HL-60 (cell line): ENCODE data around the gene LMAN1L.
A peak's percentile ranks its signal among the peaks of the same experiment; 100 is the strongest.

Source experiments
- DNase-seq, 2 experiments: peaks; one replicate each; pipeline ENCODE4 v3.0.0-alpha.2; 2010 to 2020; ENCODE audit warnings: low read depth in 1 of 2, low spot score in 1 of 2
- H3K27ac ChIP-seq: fragments of 250-450 bp; sonication (Bioruptor Pico); replicated peaks from 2 replicates; pipeline ENCODE4 v1.5.1; 2020; ENCODE audit warnings: mild to moderate bottlenecking, moderate library complexity
- H3K27me3 ChIP-seq: fragments of 250-450 bp; sonication (Bioruptor Pico); 2 replicates; pipeline ENCODE4 v1.5.1; 2021; ENCODE audit warnings: mild to moderate bottlenecking, moderate library complexity; ENCODE audit not compliant: insufficient read depth, poor library complexity, severe bottlenecking
- H3K4me3 ChIP-seq: replicated peaks from 2 replicates; pipeline ENCODE4 v1.5.1; 2011; ENCODE audit warnings: mild to moderate bottlenecking, control low read depth, low read length; ENCODE audit not compliant: insufficient read depth
- CTCF ChIP-seq: IDR thresholded peaks from one replicate; pipeline ENCODE4 v1.5.1; 2011; ENCODE audit warnings: low read length, control low read depth, inconsistent platforms; ENCODE audit not compliant: insufficient read depth
- GABPA ChIP-seq: IDR thresholded peaks from 2 replicates; pipeline ENCODE4 v1.6.1; 2012; ENCODE audit warnings: low read depth
- POLR2AphosphoS5 ChIP-seq: IDR thresholded peaks from 2 replicates; pipeline ENCODE4 v1.6.1; 2012; ENCODE audit warnings: low read depth
- REST ChIP-seq: IDR thresholded peaks from 2 replicates; pipeline ENCODE4 v1.6.1; 2012; ENCODE audit warnings: low read depth; ENCODE audit not compliant: insufficient replicate concordance
- SPI1 ChIP-seq: IDR thresholded peaks from 2 replicates; pipeline ENCODE4 v1.6.1; 2012; ENCODE audit warnings: low read depth, mild to moderate bottlenecking, borderline replicate concordance

The LMAN1L gene

DNA sequence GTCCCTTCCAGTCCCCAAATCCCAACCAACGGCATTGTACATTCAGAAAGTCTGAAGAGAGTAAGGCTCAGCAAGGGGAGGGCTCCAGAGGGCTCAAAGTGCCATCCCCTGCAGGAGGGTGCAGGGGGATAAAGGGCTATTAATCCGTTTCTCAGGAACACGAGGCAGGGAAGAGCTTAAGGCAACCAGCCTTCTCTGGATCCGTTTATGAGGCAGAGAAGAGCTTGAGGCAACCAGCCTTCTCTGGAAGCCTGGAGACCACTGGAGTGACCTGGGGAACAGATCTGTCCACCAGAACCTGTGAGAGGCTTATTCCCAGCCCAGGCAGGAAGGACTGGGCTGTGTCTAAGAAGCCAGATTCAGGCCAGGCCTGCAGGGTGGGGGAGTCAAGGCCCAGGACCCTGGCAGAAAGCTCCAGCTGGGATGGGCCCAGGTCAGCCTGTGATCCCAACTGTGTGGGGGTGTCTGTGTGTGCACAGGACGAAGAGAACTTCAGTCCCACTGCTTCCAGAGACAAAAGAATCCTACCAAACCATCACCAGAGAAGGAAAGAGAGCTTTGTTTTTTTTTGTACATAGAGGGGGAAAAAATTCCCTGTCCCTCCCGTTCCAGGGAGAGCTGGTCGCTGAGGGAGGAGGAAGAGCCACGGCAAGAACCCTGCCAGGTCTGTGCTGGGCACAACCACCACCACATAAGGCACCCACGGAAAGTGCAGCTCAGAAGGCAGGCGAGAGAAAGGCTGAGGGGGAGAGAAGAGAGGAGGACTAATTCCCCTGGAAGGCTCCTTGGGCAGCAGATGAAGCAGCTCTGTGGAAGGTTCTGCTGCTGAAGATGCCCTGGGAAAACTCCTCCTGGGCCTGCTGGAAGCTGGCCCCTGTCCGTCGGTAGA, 31.9 kb downstream of the LMAN1L start:
- TF ChIP-seq REST (no peak), SPI1 (no peak), POLR2AphosphoS5 (no peak), CTCF (no peak), GABPA (no peak)
- DNase-seq = no peak
- peak overlapping the region; percentile 29 for H3K27ac ChIP-seq

GRCh38 chr15:74845208-74845568, 32.6 kb downstream of the LMAN1L start:
- Histone ChIP-seq H3K27me3 (no peaks in the 10 kb centered on the region), H3K4me3 (no peak overlapping the region), H3K27ac (peak overlapping the region; percentile 29)
- DNase-seq = peak in 1 of 2 experiments; percentile 45
- TF ChIP-seq REST = no peak
- no peak for TF ChIP-seq GABPA
- no peak for TF ChIP-seq SPI1
- TF ChIP-seq CTCF = no peak
- no peak; the same call in 1 of the 2 replicates for TF ChIP-seq POLR2AphosphoS5

More for the DNA sequence above, 31.9 kb downstream of the LMAN1L start:
- Histone ChIP-seq H3K27me3 (no peaks in the 10 kb centered on the region), H3K4me3 (no peak overlapping the region)

DNA sequence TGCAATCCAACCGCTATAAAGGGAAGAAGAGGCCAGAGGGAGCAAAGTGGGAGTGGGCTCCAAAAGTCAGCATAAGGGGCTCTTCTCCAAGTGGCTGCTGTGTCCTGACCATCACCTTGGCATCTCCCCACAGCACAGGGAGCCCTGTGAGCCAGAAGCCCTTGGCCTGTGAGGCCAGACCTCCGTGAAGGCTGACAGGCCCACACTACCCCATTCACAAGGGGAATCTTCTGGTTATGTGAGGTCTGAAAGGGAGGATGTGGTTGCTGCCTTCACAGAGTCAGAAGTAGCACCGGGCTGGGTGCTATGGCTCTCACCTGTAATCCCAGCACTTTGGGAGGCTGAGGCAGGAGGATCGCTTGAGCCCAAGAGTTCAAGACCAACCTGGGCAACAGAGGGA, 32.9 kb downstream of the LMAN1L start:
- Histone ChIP-seq H3K27me3 (no peaks in the 10 kb centered on the region), H3K4me3 (no peak overlapping the region), H3K27ac (peak overlapping the region; percentile 29; the same call in 1 of the 2 replicates)
- no peak for DNase-seq
- no peak; the same call in 1 of the 2 replicates for TF ChIP-seq POLR2AphosphoS5
- TF ChIP-seq SPI1 = no peak
- TF ChIP-seq REST = no peak
- no peak for TF ChIP-seq CTCF
- no peak for TF ChIP-seq GABPA
